HL-60 (cell line): ENCODE results near the gene MAFB.

Source experiments
- DNase-seq, 2 experiments: peaks; one replicate each; pipeline ENCODE4 v3.0.0-alpha.2; 2010 to 2020; ENCODE audit warnings: low read depth in 1 of 2, low spot score in 1 of 2
- H3K27ac ChIP-seq: fragments of 250-450 bp; sonication (Bioruptor Pico); replicated peaks from 2 replicates; pipeline ENCODE4 v1.5.1; 2020; ENCODE audit warnings: mild to moderate bottlenecking, moderate library complexity
- H3K27me3 ChIP-seq: fragments of 250-450 bp; sonication (Bioruptor Pico); 2 replicates; pipeline ENCODE4 v1.5.1; 2021; ENCODE audit warnings: mild to moderate bottlenecking, moderate library complexity; ENCODE audit not compliant: insufficient read depth, poor library complexity, severe bottlenecking
- H3K4me3 ChIP-seq: replicated peaks from 2 replicates; pipeline ENCODE4 v1.5.1; 2011; ENCODE audit warnings: mild to moderate bottlenecking, control low read depth, low read length; ENCODE audit not compliant: insufficient read depth
- GABPA ChIP-seq: IDR thresholded peaks from 2 replicates; pipeline ENCODE4 v1.6.1; 2012; ENCODE audit warnings: low read depth
- POLR2AphosphoS5 ChIP-seq: IDR thresholded peaks from 2 replicates; pipeline ENCODE4 v1.6.1; 2012; ENCODE audit warnings: low read depth
- REST ChIP-seq: IDR thresholded peaks from 2 replicates; pipeline ENCODE4 v1.6.1; 2012; ENCODE audit warnings: low read depth; ENCODE audit not compliant: insufficient replicate concordance
- SPI1 ChIP-seq: IDR thresholded peaks from 2 replicates; pipeline ENCODE4 v1.6.1; 2012; ENCODE audit warnings: low read depth, mild to moderate bottlenecking, borderline replicate concordance
- TF ChIP-seq, protein P1 (sequence below): IDR thresholded peaks from one replicate; pipeline ENCODE4 v1.5.1; 2011; ENCODE audit warnings: low read length, control low read depth, inconsistent platforms; ENCODE audit not compliant: insufficient read depth

MAFB gene

GRCh38 chr20:40682104-40682981 lies 6.7 kb downstream of the MAFB start:
- H3K4me3 ChIP-seq = no peak overlapping the region
- no peak overlapping the region for H3K27ac ChIP-seq
- DNase-seq = no peak
- peaks cover 57% of the 10 kb centered on the region for H3K27me3 ChIP-seq
- TF ChIP-seq GABPA = no peak

DNA sequence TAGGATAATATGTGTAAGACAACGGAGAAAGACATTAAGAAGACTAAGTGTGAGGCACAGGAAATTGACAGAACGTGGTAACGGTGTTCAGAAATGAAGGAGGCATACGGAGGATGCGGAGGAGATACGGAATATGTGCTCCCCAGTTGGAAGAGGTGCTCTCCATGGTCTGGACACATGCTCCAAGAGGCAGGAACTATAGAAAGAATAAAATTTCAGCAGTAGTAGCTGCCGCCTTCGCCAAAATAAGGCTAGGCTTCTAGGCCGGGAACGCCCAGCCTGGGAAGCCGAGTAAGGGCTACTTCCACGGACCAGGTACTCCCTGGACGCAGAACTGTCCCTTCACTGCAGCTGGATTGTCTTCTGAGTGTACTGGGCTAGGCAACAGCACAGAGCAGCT lies 7.4 kb downstream of the MAFB start:
- peaks cover 54% of the 10 kb centered on the region for H3K27me3 ChIP-seq
- H3K27ac ChIP-seq = no peak overlapping the region
- H3K4me3 ChIP-seq = no peak overlapping the region
- TF ChIP-seq POLR2AphosphoS5 = no peak
- TF ChIP-seq, protein P1, sequence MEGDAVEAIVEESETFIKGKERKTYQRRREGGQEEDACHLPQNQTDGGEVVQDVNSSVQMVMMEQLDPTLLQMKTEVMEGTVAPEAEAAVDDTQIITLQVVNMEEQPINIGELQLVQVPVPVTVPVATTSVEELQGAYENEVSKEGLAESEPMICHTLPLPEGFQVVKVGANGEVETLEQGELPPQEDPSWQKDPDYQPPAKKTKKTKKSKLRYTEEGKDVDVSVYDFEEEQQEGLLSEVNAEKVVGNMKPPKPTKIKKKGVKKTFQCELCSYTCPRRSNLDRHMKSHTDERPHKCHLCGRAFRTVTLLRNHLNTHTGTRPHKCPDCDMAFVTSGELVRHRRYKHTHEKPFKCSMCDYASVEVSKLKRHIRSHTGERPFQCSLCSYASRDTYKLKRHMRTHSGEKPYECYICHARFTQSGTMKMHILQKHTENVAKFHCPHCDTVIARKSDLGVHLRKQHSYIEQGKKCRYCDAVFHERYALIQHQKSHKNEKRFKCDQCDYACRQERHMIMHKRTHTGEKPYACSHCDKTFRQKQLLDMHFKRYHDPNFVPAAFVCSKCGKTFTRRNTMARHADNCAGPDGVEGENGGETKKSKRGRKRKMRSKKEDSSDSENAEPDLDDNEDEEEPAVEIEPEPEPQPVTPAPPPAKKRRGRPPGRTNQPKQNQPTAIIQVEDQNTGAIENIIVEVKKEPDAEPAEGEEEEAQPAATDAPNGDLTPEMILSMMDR = no peak
- DNase-seq = no peak

DNA sequence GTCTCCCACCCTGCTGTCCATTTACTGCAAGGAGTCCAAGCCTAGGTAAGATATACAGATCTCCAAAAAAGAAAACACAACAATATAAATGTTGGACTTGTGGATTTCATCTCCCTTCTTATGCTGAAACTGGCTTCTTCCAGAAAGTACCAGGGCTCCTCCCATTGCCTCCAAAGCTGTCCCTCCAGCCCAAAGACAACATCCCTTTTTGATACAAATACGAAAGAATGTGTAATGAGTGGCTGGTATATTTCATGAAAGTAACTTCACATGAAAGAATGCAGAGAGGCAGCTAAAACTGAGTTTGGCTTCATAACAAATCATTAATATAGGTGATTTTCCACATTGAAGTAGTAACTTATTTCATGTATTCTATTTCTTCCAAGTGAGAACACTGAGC lies 7.9 kb downstream of the MAFB start:
- no peak for TF ChIP-seq SPI1
- no peak for TF ChIP-seq REST
- no peak for TF ChIP-seq POLR2AphosphoS5
- TF ChIP-seq, protein P1 = no peak
- TF ChIP-seq GABPA = no peak
- Histone ChIP-seq H3K4me3 (no peak overlapping the region), H3K27me3 (peaks cover 52% of the 10 kb centered on the region), H3K27ac (no peak overlapping the region)
- DNase-seq = no peak

DNA sequence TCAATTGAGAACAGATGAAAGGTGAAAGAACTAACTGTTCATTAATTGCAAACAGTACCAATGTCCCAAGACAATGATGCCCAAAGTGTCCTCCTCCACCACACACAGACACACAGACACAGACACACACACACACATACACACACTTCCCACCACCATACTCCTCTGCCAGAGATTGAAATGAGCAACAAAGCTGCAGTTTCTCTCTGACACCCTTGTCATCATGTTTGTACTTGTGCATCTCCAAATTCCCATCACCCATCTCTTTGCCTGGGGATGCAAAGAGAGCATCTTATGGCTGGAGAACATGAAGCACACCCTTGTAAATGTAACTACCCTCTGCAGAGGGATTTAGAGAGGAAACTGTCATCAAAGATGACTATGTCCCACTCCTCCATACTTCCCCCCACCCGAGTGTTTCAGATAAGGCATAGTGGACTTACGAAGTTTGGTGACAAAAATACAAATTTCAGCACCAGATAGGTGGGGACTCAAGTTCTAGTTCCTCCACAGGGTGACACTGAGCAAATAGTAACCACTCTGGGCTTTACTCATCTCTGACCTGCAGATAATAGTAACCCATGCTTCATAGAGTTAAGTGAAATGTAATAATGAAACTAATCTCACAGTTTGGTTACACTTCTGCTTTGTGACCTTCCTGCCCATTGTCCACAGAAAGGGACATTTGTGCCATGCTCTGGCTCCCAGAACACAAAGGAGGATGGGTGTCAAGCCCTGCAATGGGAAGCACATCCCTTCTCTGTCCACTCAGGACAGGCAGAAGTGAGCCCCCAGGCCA lies 8.7 kb downstream of the MAFB start:
- no peak for TF ChIP-seq GABPA
- TF ChIP-seq, protein P1 = no peak
- TF ChIP-seq REST = no peak
- TF ChIP-seq SPI1 = no peak
- no peak for TF ChIP-seq POLR2AphosphoS5
- Histone ChIP-seq H3K27me3 (peaks cover 45% of the 10 kb centered on the region), H3K4me3 (no peak overlapping the region), H3K27ac (no peak overlapping the region)
- no peak for DNase-seq
